8988T (cell line): ENCODE data around the gene HPCAL1.
"Not testable (repeated sequence)": the region's sequence is repeated elsewhere in the genome, so short reads cannot be mapped to it uniquely, and the experiment has no call there.

ENCODE experiments used
- DNase-seq: peaks from one replicate; pipeline ENCODE4 v3.0.0; 2011

The HPCAL1 gene

GRCh38 chr2:10302479-10303180 is at the start of gene HPCAL1:
TSS of gene HPCAL1 (plus strand) at chr2:10302904. CDS start at chr2:10419758, 116,854 bp downstream.
- DNase-seq, result peak; percentile 88

- no peak for DNase-seq
These were observed 48.9 kb upstream of the HPCAL1 start for GRCh38 chr2:10253596-10254372.

DNA sequence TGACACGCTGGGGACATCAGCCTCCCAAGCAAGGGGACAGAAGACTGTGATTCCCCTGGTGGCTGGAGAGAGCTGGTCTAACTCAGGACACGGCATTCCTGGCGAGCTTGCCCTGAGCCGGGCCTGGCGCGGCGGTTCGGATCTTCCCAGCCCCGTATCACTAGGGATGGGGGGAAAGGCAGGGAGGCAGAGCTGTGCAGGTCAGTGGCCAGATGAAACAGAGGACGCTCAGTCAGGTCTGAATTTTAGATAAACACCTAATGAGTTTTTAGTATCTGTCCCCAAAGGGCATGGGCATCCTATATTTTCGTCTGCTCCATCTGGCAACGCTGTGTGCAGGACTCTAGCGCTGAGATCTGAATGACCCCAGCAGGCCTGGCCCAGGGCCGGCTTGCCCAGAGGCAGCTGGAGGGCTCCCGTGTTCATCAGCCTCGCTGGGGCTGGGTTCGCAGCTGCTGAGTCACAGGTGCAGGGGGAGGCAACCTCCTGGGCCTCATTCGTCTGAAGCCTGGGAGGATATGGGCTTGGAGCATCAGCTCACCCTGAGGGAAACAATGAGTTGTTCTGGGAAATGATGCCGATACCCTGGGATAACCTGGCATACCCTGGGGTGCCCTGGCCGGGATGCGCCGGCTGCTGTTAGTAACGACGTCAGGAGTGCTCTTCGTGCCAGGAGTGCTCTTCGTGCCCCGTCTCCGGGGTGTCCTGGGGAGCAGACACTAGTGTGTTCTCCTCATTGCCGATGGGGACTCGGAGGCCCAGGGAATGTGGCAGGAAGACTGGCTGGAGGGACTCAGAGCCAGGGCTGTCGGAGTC is 48.1 kb upstream of the HPCAL1 start:
- DNase-seq, result no peak

DNA sequence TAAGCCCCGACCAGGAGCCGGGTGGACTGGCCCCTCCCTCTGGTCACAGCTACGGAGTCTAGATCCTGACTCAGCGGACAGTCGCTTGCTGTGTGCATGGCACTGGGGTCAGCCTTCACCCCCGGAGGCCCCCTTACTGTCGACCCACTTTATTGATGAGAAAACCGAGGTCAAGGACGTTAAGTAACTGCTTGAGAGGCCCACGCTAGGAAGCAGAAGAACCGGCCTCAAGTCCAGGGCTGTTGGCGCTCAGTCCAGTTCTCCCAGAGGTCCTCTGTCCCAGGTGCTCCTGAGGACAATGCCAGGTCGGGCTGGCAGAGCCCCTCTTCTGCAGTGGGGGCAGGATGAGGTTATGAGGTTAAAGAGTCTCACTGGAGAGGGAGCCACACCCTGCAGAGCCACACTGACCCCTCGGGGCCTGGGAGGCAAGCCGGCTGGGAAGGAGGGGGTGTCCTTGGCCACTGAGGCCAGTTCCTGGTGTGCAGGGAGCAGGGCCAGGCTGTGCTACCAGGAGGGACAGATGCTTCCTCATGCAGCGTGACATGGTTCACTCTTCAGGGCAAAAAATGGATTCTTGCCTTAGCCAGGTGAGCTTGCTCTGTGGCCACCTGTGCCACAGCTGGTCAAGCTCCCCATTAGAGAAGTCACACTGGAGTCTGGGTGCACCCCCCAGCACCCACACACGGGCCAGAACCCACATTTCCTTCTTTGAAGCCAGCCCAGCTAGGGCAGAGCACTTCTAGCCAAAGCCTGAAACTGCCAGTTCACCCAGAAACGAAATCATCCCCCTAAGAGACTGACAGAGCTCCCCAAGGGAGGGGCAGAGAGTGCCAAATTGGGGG is 47.3 kb upstream of the HPCAL1 start:
- no peak for DNase-seq

- DNase-seq, result no peak
These were observed 46.6 kb upstream of the HPCAL1 start for GRCh38 chr2:10256031-10256514.

DNA sequence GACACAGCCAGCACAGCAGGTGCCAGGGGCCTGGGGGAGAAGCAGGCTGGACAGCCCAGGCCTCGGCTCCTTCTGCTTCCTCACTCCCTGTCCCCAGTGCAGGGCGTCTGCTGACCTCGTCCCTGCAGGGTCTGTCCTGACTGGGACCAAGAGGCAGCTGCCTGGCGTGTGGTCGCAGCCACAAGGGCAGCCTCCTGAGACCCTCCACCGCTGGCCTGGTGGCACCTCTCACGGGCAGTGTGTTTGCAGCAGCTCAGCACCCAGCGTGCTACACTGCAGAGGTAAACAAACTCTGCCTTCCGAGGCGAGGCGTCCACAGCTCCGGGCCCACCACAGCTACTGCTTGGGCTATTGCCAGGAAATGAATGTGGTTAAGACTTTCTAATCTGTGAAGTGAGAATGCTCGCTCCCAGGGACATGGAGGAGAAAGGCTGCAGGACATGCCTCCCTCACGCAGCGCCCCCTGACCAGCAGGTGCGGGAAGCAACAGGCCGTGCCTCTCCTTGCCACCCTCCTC is 46.1 kb upstream of the HPCAL1 start:
- DNase-seq, result no peak

DNA sequence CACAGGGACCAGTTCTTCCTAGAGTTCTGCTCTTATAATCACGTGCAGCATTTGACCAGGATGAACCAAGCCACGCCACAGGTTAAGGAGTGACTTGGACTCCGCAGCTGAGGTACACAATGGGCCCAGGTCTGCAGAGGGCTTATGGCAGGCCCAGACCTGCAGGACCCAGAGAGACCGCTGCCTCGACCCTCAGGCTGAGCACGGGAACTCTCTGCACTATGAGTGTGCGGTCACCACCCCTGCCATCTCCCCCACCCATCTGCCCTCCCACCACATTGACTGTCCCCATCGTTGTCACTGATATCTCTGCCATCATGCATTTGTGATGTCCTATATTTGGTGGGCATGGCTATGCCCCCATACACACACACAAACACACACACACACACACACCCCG is 45.7 kb upstream of the HPCAL1 start:
- no peak for DNase-seq

DNA sequence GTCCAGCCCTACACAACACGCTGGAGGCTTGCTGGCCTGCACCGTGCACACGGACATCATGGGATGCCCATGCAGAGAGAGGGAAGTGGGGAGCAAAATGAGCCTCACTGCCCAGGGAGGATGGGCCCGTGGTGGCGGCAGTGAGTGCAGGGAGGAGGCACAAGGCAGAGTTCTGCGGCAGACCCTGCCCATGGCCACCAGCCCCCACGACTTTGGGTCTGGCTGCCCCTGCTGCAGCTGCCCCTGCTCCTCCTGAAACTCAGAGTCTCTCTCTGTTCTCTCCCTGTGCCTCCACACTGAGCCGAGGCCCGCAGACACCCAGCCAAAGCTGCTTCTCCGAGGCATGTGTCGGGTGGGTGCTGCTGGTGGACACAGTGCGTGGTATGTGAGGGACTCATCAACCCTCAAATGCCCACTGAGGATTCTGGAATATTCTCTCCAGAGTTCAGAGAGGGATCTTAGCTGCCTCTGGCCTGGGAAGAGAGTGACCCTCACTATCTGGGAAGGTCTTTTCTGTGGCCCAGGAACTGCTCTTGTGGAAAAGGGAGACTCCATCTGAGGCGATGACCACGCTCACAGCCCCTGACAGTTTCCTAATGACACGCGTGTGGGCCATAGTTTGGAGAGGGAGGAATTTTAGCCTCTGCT is 45.1 kb upstream of the HPCAL1 start:
- DNase-seq, result no peak

DNA sequence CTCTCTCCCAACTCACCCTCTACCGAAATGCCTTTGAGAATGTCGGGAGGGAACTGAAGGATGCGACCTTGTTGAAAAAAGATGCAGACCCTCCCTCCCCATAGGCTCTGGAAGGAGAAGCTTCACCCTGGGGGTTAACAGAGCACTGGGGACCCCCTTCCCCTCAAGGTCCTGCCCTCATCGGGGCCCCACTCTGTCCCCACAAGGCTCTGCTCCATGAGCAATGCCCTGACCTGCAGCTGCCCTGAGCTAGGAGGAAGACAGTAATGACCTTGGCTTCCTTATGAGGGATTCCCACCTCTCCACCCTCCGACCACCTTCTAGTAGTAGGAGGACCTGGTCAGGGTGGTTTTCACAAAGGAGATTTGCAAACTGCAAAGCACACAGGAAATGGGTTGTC is 44.4 kb upstream of the HPCAL1 start:
- DNase-seq, result no peak

DNA sequence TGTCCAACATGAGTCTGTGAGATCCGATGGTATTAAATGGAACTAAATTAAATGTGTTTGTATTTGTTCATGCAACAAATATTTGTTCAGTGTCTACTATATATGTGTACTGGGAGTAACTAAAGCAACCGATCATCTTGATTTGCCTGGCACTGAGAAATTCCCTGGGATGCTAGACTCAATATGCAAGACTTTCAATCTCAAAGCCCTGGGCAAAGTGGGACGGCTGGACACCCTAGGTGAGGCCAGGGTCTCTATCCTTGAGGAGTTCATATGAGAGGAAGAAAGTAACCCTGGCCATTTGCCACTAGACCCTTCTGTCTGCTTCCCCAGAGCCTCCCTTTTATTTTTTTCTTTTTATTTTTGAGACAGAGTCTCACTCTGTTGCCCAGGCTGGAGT is 44.0 kb upstream of the HPCAL1 start:
- no peak for DNase-seq

GRCh38 chr2:10260130-10260529 is 42.6 kb upstream of the HPCAL1 start:
- no peak for DNase-seq

GRCh38 chr2:10263526-10263925 is 39.2 kb upstream of the HPCAL1 start:
- not testable (repeated sequence) for DNase-seq

DNA sequence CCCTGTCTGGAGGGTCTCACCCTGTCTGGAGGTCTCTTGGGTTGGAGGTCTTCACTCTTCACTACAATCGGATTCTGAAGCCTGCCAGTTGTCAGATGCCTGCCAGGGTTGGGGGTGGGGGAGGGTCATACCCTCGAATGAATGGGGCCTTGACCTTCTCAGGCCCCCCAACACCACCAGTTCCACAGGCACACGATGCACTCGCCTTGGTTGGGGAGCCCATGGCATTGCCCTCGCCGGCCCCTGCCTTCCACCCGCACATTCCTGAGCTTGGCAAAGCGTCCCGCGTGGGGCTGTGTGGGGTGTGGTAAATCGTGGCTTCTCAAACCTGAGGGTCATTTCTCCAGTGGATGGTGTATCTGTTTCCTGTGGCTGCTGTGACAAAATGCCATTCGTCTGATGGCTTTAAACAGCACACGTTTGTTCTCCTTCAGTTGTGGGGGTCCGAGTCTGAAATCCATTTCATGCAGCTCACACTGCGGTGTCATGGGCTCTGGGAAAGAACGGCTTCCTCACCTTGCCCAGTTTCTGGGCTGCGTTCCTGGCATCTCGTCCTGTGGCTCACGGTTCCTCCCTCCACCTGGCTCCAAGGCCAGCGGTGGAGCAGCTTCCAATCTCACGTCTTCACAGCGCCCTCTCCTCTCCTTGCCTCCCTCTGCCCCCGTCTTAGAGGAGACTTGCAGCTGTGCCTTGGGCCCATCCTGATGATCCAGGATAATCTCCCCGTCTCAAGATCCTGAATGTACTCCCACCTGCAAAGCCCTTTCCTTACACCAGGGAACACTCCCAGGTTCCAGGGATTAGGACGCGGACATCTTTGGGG is 38.0 kb upstream of the HPCAL1 start:
- no peak for DNase-seq

- no peak for DNase-seq
These were observed 37.2 kb upstream of the HPCAL1 start for GRCh38 chr2:10265329-10266132.

- no peak for DNase-seq
These were observed 36.5 kb upstream of the HPCAL1 start for GRCh38 chr2:10266133-10266620.

DNA sequence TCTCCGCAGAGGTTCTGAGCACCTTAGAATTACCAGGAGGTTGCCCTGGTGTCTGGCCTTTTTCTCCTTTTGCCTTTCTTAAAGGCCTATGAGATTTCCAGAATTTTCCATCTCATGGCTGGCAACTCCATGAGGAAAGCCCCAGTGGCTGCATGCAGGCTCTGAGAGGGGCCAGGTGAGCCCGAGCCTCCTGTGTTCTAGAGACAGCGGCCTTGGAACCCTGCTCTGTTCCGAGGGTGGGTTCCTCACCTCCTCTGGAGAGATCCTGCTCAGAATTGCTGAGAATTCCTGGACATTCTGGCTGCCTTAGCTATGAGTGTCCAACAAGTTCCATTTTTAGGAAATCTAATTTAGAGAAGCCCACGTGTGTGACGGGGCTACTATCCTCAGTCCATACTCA is 35.7 kb upstream of the HPCAL1 start:
- no peak for DNase-seq

GRCh38 chr2:10267551-10268465 is 34.9 kb upstream of the HPCAL1 start:
- no peak for DNase-seq

GRCh38 chr2:10269291-10269690 is 33.4 kb upstream of the HPCAL1 start:
- no peak for DNase-seq
